ENCODE data around the gene PAPPA2.
"Not testable (repeated sequence)": the region's sequence is repeated elsewhere in the genome, so short reads cannot be mapped to it uniquely, and the experiment has no call there.

The PAPPA2 gene

GRCh38 chr1:176603696-176604095, 140.7 kb downstream of the PAPPA2 start:
- no peak for DNase-seq (ENCODE audit: low read depth in 2 of 2, low spot score in 1 of 2)

GRCh38 chr1:176604461-176604860, 141.5 kb downstream of the PAPPA2 start:
- no peak for DNase-seq (ENCODE audit: low read depth in 2 of 2, low spot score in 1 of 2)

GRCh38 chr1:176605176-176605575, 142.2 kb downstream of the PAPPA2 start:
- DNase-seq (ENCODE audit: low read depth in 2 of 2, low spot score in 1 of 2): no peak

- DNase-seq (ENCODE audit: low read depth in 2 of 2, low spot score in 1 of 2): no peak
Measured at GRCh38 chr1:176609556-176610408, 146.8 kb downstream of the PAPPA2 start.

- DNase-seq (ENCODE audit: low read depth in 2 of 2, low spot score in 1 of 2): no peak
Measured at GRCh38 chr1:176612791-176613190, 149.8 kb downstream of the PAPPA2 start.

- DNase-seq (ENCODE audit: low read depth in 2 of 2, low spot score in 1 of 2): no peak
Measured at GRCh38 chr1:176617881-176618280, 154.9 kb downstream of the PAPPA2 start.

- DNase-seq (ENCODE audit: low read depth in 2 of 2, low spot score in 1 of 2): no peak
Measured at GRCh38 chr1:176619261-176619660, 156.3 kb downstream of the PAPPA2 start.

GRCh38 chr1:176625365-176625764, 162.4 kb downstream of the PAPPA2 start:
- no peak for DNase-seq (ENCODE audit: low read depth in 2 of 2, low spot score in 1 of 2)

GRCh38 chr1:176626572-176627061, 163.6 kb downstream of the PAPPA2 start:
- no peak for DNase-seq (ENCODE audit: low read depth in 2 of 2, low spot score in 1 of 2)

GRCh38 chr1:176628775-176629174, 165.8 kb downstream of the PAPPA2 start:
- DNase-seq (ENCODE audit: low read depth in 2 of 2, low spot score in 1 of 2): no peak

GRCh38 chr1:176634733-176635132, 171.8 kb downstream of the PAPPA2 start:
- DNase-seq (ENCODE audit: low read depth in 2 of 2, low spot score in 1 of 2): not testable (repeated sequence)

- DNase-seq (ENCODE audit: low read depth in 2 of 2, low spot score in 1 of 2): no peak
Measured at GRCh38 chr1:176638713-176639526, 175.9 kb downstream of the PAPPA2 start.

- no peak for DNase-seq (ENCODE audit: low read depth in 2 of 2, low spot score in 1 of 2)
Measured at GRCh38 chr1:176643536-176643935, 180.6 kb downstream of the PAPPA2 start.

- DNase-seq (ENCODE audit: low read depth in 2 of 2, low spot score in 1 of 2): no peak
Measured at GRCh38 chr1:176648556-176648955, 185.6 kb downstream of the PAPPA2 start.

- no peak for DNase-seq (ENCODE audit: low read depth in 2 of 2, low spot score in 1 of 2)
Measured at GRCh38 chr1:176656257-176656995, 193.5 kb downstream of the PAPPA2 start.

GRCh38 chr1:176669782-176670181, 206.8 kb downstream of the PAPPA2 start:
- no peak for DNase-seq (ENCODE audit: low read depth in 2 of 2, low spot score in 1 of 2)

- no peak for DNase-seq (ENCODE audit: low read depth in 2 of 2, low spot score in 1 of 2)
Measured at GRCh38 chr1:176670853-176671252, 207.9 kb downstream of the PAPPA2 start.

GRCh38 chr1:176682830-176683535, 220.0 kb downstream of the PAPPA2 start:
- DNase-seq (ENCODE audit: low read depth in 2 of 2, low spot score in 1 of 2): no peak

- DNase-seq (ENCODE audit: low read depth in 2 of 2, low spot score in 1 of 2): no peak
Measured at GRCh38 chr1:176691251-176692228, 228.6 kb downstream of the PAPPA2 start.
